Suprapubic skin (tissue), 4 donors: ENCODE results near the gene CDK19.

ENCODE experiments used
- CTCF ChIP-seq, 2 donors: fragments of 200-600 bp in 1 of 2; fragments of 450-650 bp in 1 of 2; sonication (generic) in 1 of 2; IDR thresholded peaks; one replicate each; pipeline ENCODE4 v1.5.1; 2016 to 2019; ENCODE audit warnings: antibody characterized with exemption in 2 of 2, mild to moderate bottlenecking in 1 of 2, moderate library complexity in 1 of 2
- EP300 ChIP-seq: sonication (generic); formaldehyde crosslinking; IDR thresholded peaks from one replicate; pipeline ENCODE4 v1.6.1; 2017; ENCODE audit warnings: antibody characterized with exemption
- POLR2A ChIP-seq, 2 donors: fragments of 450-650 bp; IDR thresholded peaks; one replicate each; pipeline ENCODE4 v1.6.1; 2017; ENCODE audit warnings: antibody characterized with exemption in 2 of 2, mild to moderate bottlenecking in 2 of 2, moderate library complexity in 2 of 2
- POLR2AphosphoS5 ChIP-seq, 3 donors: sonication (generic); formaldehyde crosslinking; IDR thresholded peaks; one replicate each; pipeline ENCODE4 v1.6.1; 2017; ENCODE audit warnings: antibody characterized with exemption in 3 of 3

- no peak for TF ChIP-seq EP300
- TF ChIP-seq POLR2AphosphoS5 (IDR thresholded peaks at IDR 0.05), result no peak
- TF ChIP-seq CTCF (IDR thresholded peaks at IDR 0.05), result no peak
- TF ChIP-seq POLR2A (IDR thresholded peaks at IDR 0.05), result no peak
Observed at GRCh38 chr6:110688661-110689268, 126.5 kb downstream of the CDK19 start.
